HL-60 (cell line): Measurements from ENCODE around the gene EXOC3L2.

ENCODE experiments used
- DNase-seq, 2 experiments: peaks; one replicate each; pipeline ENCODE4 v3.0.0-alpha.2; 2010 to 2020; ENCODE audit warnings: low read depth in 1 of 2, low spot score in 1 of 2
- H3K27ac ChIP-seq: fragments of 250-450 bp; sonication (Bioruptor Pico); replicated peaks from 2 replicates; pipeline ENCODE4 v1.5.1; 2020; ENCODE audit warnings: mild to moderate bottlenecking, moderate library complexity
- H3K27me3 ChIP-seq: fragments of 250-450 bp; sonication (Bioruptor Pico); 2 replicates; pipeline ENCODE4 v1.5.1; 2021; ENCODE audit warnings: mild to moderate bottlenecking, moderate library complexity; ENCODE audit not compliant: insufficient read depth, poor library complexity, severe bottlenecking
- H3K4me3 ChIP-seq: replicated peaks from 2 replicates; pipeline ENCODE4 v1.5.1; 2011; ENCODE audit warnings: mild to moderate bottlenecking, control low read depth, low read length; ENCODE audit not compliant: insufficient read depth
- CTCF ChIP-seq: IDR thresholded peaks from one replicate; pipeline ENCODE4 v1.5.1; 2011; ENCODE audit warnings: low read length, control low read depth, inconsistent platforms; ENCODE audit not compliant: insufficient read depth
- GABPA ChIP-seq: IDR thresholded peaks from 2 replicates; pipeline ENCODE4 v1.6.1; 2012; ENCODE audit warnings: low read depth
- POLR2AphosphoS5 ChIP-seq: IDR thresholded peaks from 2 replicates; pipeline ENCODE4 v1.6.1; 2012; ENCODE audit warnings: low read depth
- REST ChIP-seq: IDR thresholded peaks from 2 replicates; pipeline ENCODE4 v1.6.1; 2012; ENCODE audit warnings: low read depth; ENCODE audit not compliant: insufficient replicate concordance
- SPI1 ChIP-seq: IDR thresholded peaks from 2 replicates; pipeline ENCODE4 v1.6.1; 2012; ENCODE audit warnings: low read depth, mild to moderate bottlenecking, borderline replicate concordance

The EXOC3L2 gene

GRCh38 chr19:45162608-45163143 lies 82.5 kb downstream of the EXOC3L2 start:
- Histone ChIP-seq H3K4me3 (no peak overlapping the region), H3K27ac (no peak overlapping the region), H3K27me3 (peaks cover 17% of the 10 kb centered on the region)
- TF ChIP-seq SPI1 = no peak
- no peak for TF ChIP-seq GABPA
- TF ChIP-seq POLR2AphosphoS5 = no peak
- TF ChIP-seq CTCF = no peak
- no peak for TF ChIP-seq REST
- no peak for DNase-seq
